T-helper 17 cell (primary cell): ENCODE results near the gene GAB2. TPM values are rescaled to one million over a fixed set of nuclear protein-coding genes. Genes with fewer than 3 reads are reported as not detected.

Experiments
- ATAC-seq: fragments of 150-1000 bp; cut with Tn5 transposase; 2 replicates; pipeline ENCODE4 v1.10.0; 2021; ENCODE audit warnings: mild to moderate bottlenecking, moderate library complexity
- DNase-seq, 3 donors: peaks; one replicate each; pipeline versions ENCODE4 v3.0.0 to v3.0.0-alpha.2; 2020 to 2021
- H3K9me3 ChIP-seq: one replicate; pipeline ENCODE4 v1.7.0; 2013; ENCODE audit warnings: low read length, mild to moderate bottlenecking; ENCODE audit not compliant: control insufficient read depth, poor library complexity, severe bottlenecking
- H3K27ac Mint-ChIP-seq: one replicate; pipeline ENCODE4 v1.8.0; 2022; ENCODE audit warnings: mild to moderate bottlenecking, moderate library complexity, mixed read lengths
- H3K27me3 Mint-ChIP-seq: one replicate; pipeline ENCODE4 v1.8.0; 2022; ENCODE audit warnings: mixed read lengths
- H3K36me3 Mint-ChIP-seq: one replicate; pipeline ENCODE4 v1.8.0; 2022; ENCODE audit warnings: low read depth, mixed read lengths
- H3K4me1 Mint-ChIP-seq: one replicate; pipeline ENCODE4 v1.8.0; 2022; ENCODE audit warnings: mild to moderate bottlenecking, mixed read lengths
- H3K4me3 Mint-ChIP-seq: one replicate; pipeline ENCODE4 v1.8.0; 2022; ENCODE audit warnings: mild to moderate bottlenecking, moderate library complexity, mixed read lengths
- total RNA-seq, 4 donors: library from RNA in 2 of 4; stranded (reverse) in 2 of 4; gene quantifications; one replicate each; pipeline ENCODE4 v1.2.3 and lab custom pipeline; 2022 to 2026

The GAB2 gene
- total RNA-seq, 2 donors from 2014 or later, result 10.3 to 14.4 TPM

- Mint-ChIP-seq H3K4me1 (peaks cover 19% of the 10 kb centered on the region), H3K4me3 (no peak overlapping the region), H3K27ac (peak overlapping the region; percentile 2), H3K27me3 (no peaks in the 10 kb centered on the region), H3K36me3 (peaks cover 2% of the 10 kb centered on the region)
- no peaks in the 10 kb centered on the region for H3K9me3 ChIP-seq
- DNase-seq (no peak), ATAC-seq (no peak)
These were observed 80.6 kb downstream of the GAB2 start for GRCh38 chr11:78336877-78337553.

- H3K4me3 Mint-ChIP-seq, result no peak overlapping the region
- no peaks in the 10 kb centered on the region for H3K27me3 Mint-ChIP-seq
- H3K36me3 Mint-ChIP-seq, result peaks cover 2% of the 10 kb centered on the region
- no peak overlapping the region for H3K27ac Mint-ChIP-seq
- ATAC-seq (no peak), DNase-seq (no peak)
- no peaks in the 10 kb centered on the region for H3K9me3 ChIP-seq
- H3K4me1 Mint-ChIP-seq, result peaks cover 12% of the 10 kb centered on the region
These were observed 83.5 kb downstream of the GAB2 start for GRCh38 chr11:78334109-78334508.

- no peak overlapping the region for H3K4me3 Mint-ChIP-seq
- peaks cover 2% of the 10 kb centered on the region for H3K36me3 Mint-ChIP-seq
These were observed 84.7 kb downstream of the GAB2 start for GRCh38 chr11:78332872-78333271.

GRCh38 chr11:78332174-78332866, 85.3 kb downstream of the GAB2 start:
- Mint-ChIP-seq H3K4me1 (peaks cover 12% of the 10 kb centered on the region), H3K4me3 (no peak overlapping the region), H3K27me3 (no peaks in the 10 kb centered on the region), H3K27ac (no peak overlapping the region), H3K36me3 (peaks cover 2% of the 10 kb centered on the region)
- ATAC-seq (peak; percentile 36), DNase-seq (no peak)
- H3K9me3 ChIP-seq, result no peaks in the 10 kb centered on the region

More at GRCh38 chr11:78332872-78333271, 84.7 kb downstream of the GAB2 start:
- no peak for ATAC-seq
- no peak for DNase-seq
- Mint-ChIP-seq H3K27ac (no peak overlapping the region), H3K27me3 (no peaks in the 10 kb centered on the region), H3K4me1 (peaks cover 12% of the 10 kb centered on the region)
- no peaks in the 10 kb centered on the region for H3K9me3 ChIP-seq

- H3K27ac Mint-ChIP-seq, result peak overlapping the region; percentile 11
- H3K36me3 Mint-ChIP-seq, result peaks cover 2% of the 10 kb centered on the region
- DNase-seq, result no peak
- no peaks in the 10 kb centered on the region for H3K27me3 Mint-ChIP-seq
- H3K4me1 Mint-ChIP-seq, result peaks cover 12% of the 10 kb centered on the region
- no peak overlapping the region for H3K4me3 Mint-ChIP-seq
- no peaks in the 10 kb centered on the region for H3K9me3 ChIP-seq
- ATAC-seq, result no peak
These were observed 85.9 kb downstream of the GAB2 start for GRCh38 chr11:78331711-78332110.

GRCh38 chr11:78330361-78330760, 87.3 kb downstream of the GAB2 start:
- no peaks in the 10 kb centered on the region for H3K9me3 ChIP-seq
- H3K4me3 Mint-ChIP-seq, result no peak overlapping the region
- no peak overlapping the region for H3K27ac Mint-ChIP-seq
- H3K36me3 Mint-ChIP-seq, result peaks cover 2% of the 10 kb centered on the region
- no peak for DNase-seq
- no peaks in the 10 kb centered on the region for H3K27me3 Mint-ChIP-seq
- peaks cover 15% of the 10 kb centered on the region for H3K4me1 Mint-ChIP-seq
- ATAC-seq, result no peak

GRCh38 chr11:78327945-78328344, 89.7 kb downstream of the GAB2 start:
- no peaks in the 10 kb centered on the region for H3K27me3 Mint-ChIP-seq

GRCh38 chr11:78325274-78325781, 92.3 kb downstream of the GAB2 start:
- no peak overlapping the region for H3K4me3 Mint-ChIP-seq
- peak overlapping the region; percentile 84 for H3K27ac Mint-ChIP-seq

More at GRCh38 chr11:78327945-78328344, 89.7 kb downstream of the GAB2 start:
- no peaks in the 10 kb centered on the region for H3K9me3 ChIP-seq
- Mint-ChIP-seq H3K4me3 (no peak overlapping the region), H3K36me3 (no peaks in the 10 kb centered on the region), H3K4me1 (peaks cover 22% of the 10 kb centered on the region), H3K27ac (no peak overlapping the region)
- no peak for ATAC-seq
- no peak for DNase-seq

GRCh38 chr11:78323363-78323762, 94.3 kb downstream of the GAB2 start:
- DNase-seq (no peak), ATAC-seq (no peak)
- H3K27ac Mint-ChIP-seq, result no peak overlapping the region
- no peaks in the 10 kb centered on the region for H3K36me3 Mint-ChIP-seq
- H3K9me3 ChIP-seq, result no peaks in the 10 kb centered on the region
- H3K27me3 Mint-ChIP-seq, result no peaks in the 10 kb centered on the region
- peaks cover 17% of the 10 kb centered on the region for H3K4me1 Mint-ChIP-seq
- no peak overlapping the region for H3K4me3 Mint-ChIP-seq

More at GRCh38 chr11:78325274-78325781, 92.3 kb downstream of the GAB2 start:
- ATAC-seq (peak; percentile 94), DNase-seq (no peak)
- no peaks in the 10 kb centered on the region for H3K9me3 ChIP-seq
- Mint-ChIP-seq H3K36me3 (no peaks in the 10 kb centered on the region), H3K27me3 (no peaks in the 10 kb centered on the region), H3K4me1 (peaks cover 14% of the 10 kb centered on the region)

GRCh38 chr11:78319453-78319955, 98.1 kb downstream of the GAB2 start:
- Mint-ChIP-seq H3K36me3 (no peaks in the 10 kb centered on the region), H3K4me1 (peaks cover 13% of the 10 kb centered on the region), H3K27ac (no peak overlapping the region), H3K27me3 (no peaks in the 10 kb centered on the region), H3K4me3 (no peak overlapping the region)
- no peaks in the 10 kb centered on the region for H3K9me3 ChIP-seq
- DNase-seq (no peak), ATAC-seq (no peak)

GRCh38 chr11:78318321-78319114, 99.1 kb downstream of the GAB2 start:
- no peaks in the 10 kb centered on the region for H3K9me3 ChIP-seq
- DNase-seq (no peak), ATAC-seq (no peak)
- Mint-ChIP-seq H3K27me3 (no peaks in the 10 kb centered on the region), H3K4me3 (no peak overlapping the region), H3K27ac (peak overlapping the region; percentile 57), H3K4me1 (peaks cover 11% of the 10 kb centered on the region), H3K36me3 (no peaks in the 10 kb centered on the region)

- Mint-ChIP-seq H3K4me3 (no peak overlapping the region), H3K27me3 (no peaks in the 10 kb centered on the region), H3K27ac (no peak overlapping the region), H3K4me1 (peaks cover 15% of the 10 kb centered on the region), H3K36me3 (no peaks in the 10 kb centered on the region)
- no peaks in the 10 kb centered on the region for H3K9me3 ChIP-seq
- DNase-seq, result no peak
- no peak for ATAC-seq
These were observed 101.9 kb downstream of the GAB2 start for GRCh38 chr11:78315724-78316123.

- no peaks in the 10 kb centered on the region for H3K36me3 Mint-ChIP-seq
- H3K9me3 ChIP-seq, result no peaks in the 10 kb centered on the region
- no peak overlapping the region for H3K4me3 Mint-ChIP-seq
- peaks cover 11% of the 10 kb centered on the region for H3K4me1 Mint-ChIP-seq
- no peaks in the 10 kb centered on the region for H3K27me3 Mint-ChIP-seq
- peak overlapping the region; percentile 11 for H3K27ac Mint-ChIP-seq
- DNase-seq (no peak), ATAC-seq (no peak)
These were observed 102.9 kb downstream of the GAB2 start for GRCh38 chr11:78314762-78315161.
